ENCODE results near the gene ZNF280A.
A peak's percentile ranks its signal among the peaks of the same experiment; 100 is the strongest.

ZNF280A gene

GRCh38 chr22:22520020-22520656 is at the start of gene ZNF280A:
ZNF280A (minus strand) TSS chr22:22520270; CDS start chr22:22515630, 4,640 bp downstream.
- no peak for DNase-seq (ENCODE audit: low read depth, low spot score)
- no peak for TF ChIP-seq FOXP2 (optimal IDR thresholded peaks at IDR 0.05; ENCODE audit: control extremely low read depth, extremely low read length, insufficient read depth)
- TF ChIP-seq EZH2 (IDR thresholded peaks at IDR 0.05), result no peak
- TF ChIP-seq POLR2AphosphoS5 (IDR thresholded peaks at IDR 0.05; ENCODE audit: borderline replicate concordance, low read depth, low read length), result no peak

GRCh38 chr22:22569218-22569617 is 49.1 kb upstream of the ZNF280A start:
- H3K4me3 ChIP-seq, result no peak overlapping the region
- no peak overlapping the region for H3K9ac ChIP-seq (ENCODE audit: insufficient read length)
- H3K9me3 ChIP-seq (ENCODE audit: low read depth, low read length), result no peaks in the 10 kb centered on the region
- H3K27ac ChIP-seq, result no peak overlapping the region
- DNase-seq (ENCODE audit: low read depth, low spot score), result no peak
- no peak for TF ChIP-seq FOXP2 (optimal IDR thresholded peaks at IDR 0.05; ENCODE audit: control extremely low read depth, extremely low read length, insufficient read depth)
- TF ChIP-seq POLR2AphosphoS5 (IDR thresholded peaks at IDR 0.05; ENCODE audit: borderline replicate concordance, low read depth, low read length), result no peak
- no peak for TF ChIP-seq EZH2 (IDR thresholded peaks at IDR 0.05)
- no peaks in the 10 kb centered on the region for H3K36me3 ChIP-seq (ENCODE audit: insufficient read depth, low read length)

More at GRCh38 chr22:22520020-22520656, at the start of gene ZNF280A:
- no peaks in the 10 kb centered on the region for H3K9me3 ChIP-seq (ENCODE audit: low read depth, low read length)
- no peak within 1 kb of the TSS for H3K9ac ChIP-seq (ENCODE audit: insufficient read length)
- no peak within 1 kb of the TSS for H3K27ac ChIP-seq
- no peak within 1 kb of the TSS for H3K4me3 ChIP-seq
- H3K36me3 ChIP-seq (ENCODE audit: insufficient read depth, low read length), result no peaks in the 10 kb centered on the region

DNA sequence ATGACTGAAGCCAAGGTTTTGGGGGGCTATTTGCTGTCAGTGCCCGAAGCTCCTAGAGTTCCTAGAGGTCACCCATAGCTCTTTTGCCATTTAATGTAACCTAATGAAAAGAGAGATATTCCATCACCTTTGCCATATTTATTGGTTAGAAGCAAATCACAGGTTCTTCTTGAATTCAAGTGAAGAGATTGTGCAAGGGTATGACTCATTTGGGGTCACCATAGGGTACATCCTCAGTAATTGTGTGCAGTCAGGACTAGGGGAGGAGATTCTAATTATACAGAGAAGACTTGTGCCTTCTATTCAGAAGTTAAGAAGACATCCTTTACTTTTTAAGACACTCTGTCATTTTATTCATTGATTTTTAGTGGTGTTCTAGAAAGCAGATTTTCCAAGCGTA is 45.9 kb upstream of the ZNF280A start:
- H3K9ac ChIP-seq (ENCODE audit: insufficient read length), result no peak overlapping the region
- H3K9me3 ChIP-seq (ENCODE audit: low read depth, low read length), result no peaks in the 10 kb centered on the region
- no peak overlapping the region for H3K4me3 ChIP-seq
- no peaks in the 10 kb centered on the region for H3K36me3 ChIP-seq (ENCODE audit: insufficient read depth, low read length)
- DNase-seq (ENCODE audit: low read depth, low spot score), result no peak
- TF ChIP-seq EZH2 (IDR thresholded peaks at IDR 0.05), result no peak
- TF ChIP-seq FOXP2 (optimal IDR thresholded peaks at IDR 0.05; ENCODE audit: control extremely low read depth, extremely low read length, insufficient read depth), result no peak
- no peak for TF ChIP-seq POLR2AphosphoS5 (IDR thresholded peaks at IDR 0.05; ENCODE audit: borderline replicate concordance, low read depth, low read length)
- no peak overlapping the region for H3K27ac ChIP-seq

DNA sequence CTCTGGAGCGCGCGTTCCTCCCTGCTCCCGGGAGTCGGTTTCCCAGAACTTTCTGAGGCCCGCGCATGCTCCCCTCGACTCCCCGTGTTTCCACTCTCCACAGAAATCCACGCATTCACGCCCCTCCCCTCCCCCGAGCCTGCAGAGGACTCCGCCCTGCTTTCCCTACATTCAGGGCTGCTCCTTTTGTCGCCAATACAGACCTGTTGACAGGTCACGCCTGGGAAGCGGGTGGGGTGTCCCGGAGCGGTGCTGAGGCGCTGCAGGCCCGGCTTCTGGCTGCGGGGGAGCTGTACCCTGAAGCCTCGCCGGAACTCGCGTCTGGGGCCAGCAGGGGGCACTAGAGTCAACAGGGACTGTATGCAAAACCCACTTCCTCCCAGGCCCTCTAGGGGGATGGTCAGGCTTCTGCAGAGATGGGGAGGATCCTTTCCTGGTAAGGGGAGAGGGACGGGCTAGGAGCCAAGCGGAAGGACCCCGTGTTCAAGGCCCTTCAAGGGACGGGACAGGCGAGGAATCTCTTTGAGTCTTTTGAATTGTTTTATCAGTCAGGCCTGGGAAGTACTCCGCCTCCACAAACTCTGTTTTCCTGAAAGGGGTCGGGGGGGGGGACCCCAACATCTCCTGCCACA is 39.0 kb upstream of the ZNF280A start, which contains the start of gene PRAME:
Gene PRAME, minus strand, starts transcription at position 294 of the 632 bp plus-strand sequence. CDS start 2,433 bp downstream, outside the sequence.
- DNase-seq (ENCODE audit: low read depth, low spot score), result peak; percentile 42
- peak within 1 kb of the TSS; percentile 84 for H3K4me3 ChIP-seq
- H3K9ac ChIP-seq (ENCODE audit: insufficient read length), result peak within 1 kb of the TSS; percentile 79
- peaks cover 7% of the 10 kb centered on the region; the same call in 1 of the 2 replicates for H3K36me3 ChIP-seq (ENCODE audit: insufficient read depth, low read length)
- TF ChIP-seq EZH2 (IDR thresholded peaks at IDR 0.05), result no peak
- TF ChIP-seq POLR2AphosphoS5 (IDR thresholded peaks at IDR 0.05; ENCODE audit: borderline replicate concordance, low read depth, low read length), result peak; percentile 21; the same call in 1 of the 2 replicates
- no peak for TF ChIP-seq FOXP2 (optimal IDR thresholded peaks at IDR 0.05; ENCODE audit: control extremely low read depth, extremely low read length, insufficient read depth)
- H3K9me3 ChIP-seq (ENCODE audit: low read depth, low read length), result no peaks in the 10 kb centered on the region
- H3K27ac ChIP-seq, result peak within 1 kb of the TSS; percentile 68; the same call in 1 of the 2 replicates

GRCh38 chr22:22558071-22558971 is 38.3 kb upstream of the ZNF280A start:
- DNase-seq (ENCODE audit: low read depth, low spot score), result no peak
- Histone ChIP-seq H3K4me3 (peak overlapping the region; percentile 84), H3K36me3 (ENCODE audit: insufficient read depth, low read length) (peaks cover 7% of the 10 kb centered on the region; the same call in 1 of the 2 replicates), H3K27ac (peak overlapping the region; percentile 68; the same call in 1 of the 2 replicates), H3K9me3 (ENCODE audit: low read depth, low read length) (no peaks in the 10 kb centered on the region), H3K9ac (ENCODE audit: insufficient read length) (peak overlapping the region; percentile 79)
- TF ChIP-seq EZH2 (IDR thresholded peaks at IDR 0.05) (no peak), POLR2AphosphoS5 (IDR thresholded peaks at IDR 0.05; ENCODE audit: borderline replicate concordance, low read depth, low read length) (no peak), FOXP2 (optimal IDR thresholded peaks at IDR 0.05; ENCODE audit: control extremely low read depth, extremely low read length, insufficient read depth) (no peak)

DNA sequence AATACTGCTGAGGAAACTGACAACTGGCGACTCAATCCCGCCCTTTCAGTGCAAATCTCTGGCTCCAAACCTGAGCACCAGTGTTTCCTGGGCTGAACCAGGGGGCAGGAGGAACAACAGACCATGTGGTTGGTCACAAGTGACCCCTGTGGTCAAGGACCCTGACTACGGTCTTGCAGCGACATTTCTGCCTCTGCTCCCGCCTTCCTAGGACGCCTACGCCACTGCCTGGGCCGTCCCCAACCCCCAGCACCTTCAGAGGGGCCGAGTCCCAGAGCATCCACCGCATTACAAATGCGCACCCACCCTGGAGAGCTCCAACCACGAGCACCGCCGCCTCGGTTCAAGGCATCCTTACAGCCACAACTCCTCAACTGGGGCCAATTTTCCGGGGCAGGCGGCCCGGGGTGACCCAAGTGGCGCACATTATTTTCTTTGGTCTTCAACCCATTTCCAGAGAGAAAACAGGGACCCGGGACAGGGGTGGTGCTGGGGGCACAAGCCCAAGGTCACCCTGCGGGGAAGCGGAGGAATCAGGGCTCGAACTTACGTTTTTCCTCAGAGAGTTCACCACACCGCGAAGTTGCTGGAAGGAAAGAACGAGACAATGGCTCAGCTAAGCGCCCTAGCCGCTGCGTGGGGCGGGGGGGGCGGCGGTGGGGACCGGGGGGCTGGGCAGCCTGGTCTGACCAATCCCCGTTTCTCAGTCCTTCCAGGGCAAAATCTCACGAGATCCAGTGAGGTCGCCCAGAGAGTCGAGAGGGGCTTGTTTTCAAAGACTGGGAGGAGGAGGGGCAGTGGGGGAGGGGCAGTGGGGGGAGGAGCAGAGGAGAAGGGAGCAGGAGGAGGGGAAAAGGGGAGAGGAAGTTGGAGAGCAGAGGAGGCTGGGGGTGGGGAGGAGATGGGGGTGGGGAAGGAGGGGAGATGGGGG is 37.2 kb upstream of the ZNF280A start:
- peaks cover 16% of the 10 kb centered on the region for H3K36me3 ChIP-seq (ENCODE audit: insufficient read depth, low read length)

GRCh38 chr22:22556578-22556977 is 36.5 kb upstream of the ZNF280A start:
- Histone ChIP-seq H3K27ac (no peak overlapping the region), H3K9ac (ENCODE audit: insufficient read length) (no peak overlapping the region), H3K36me3 (ENCODE audit: insufficient read depth, low read length) (peaks cover 20% of the 10 kb centered on the region), H3K9me3 (ENCODE audit: low read depth, low read length) (no peaks in the 10 kb centered on the region), H3K4me3 (no peak overlapping the region)
- no peak for TF ChIP-seq FOXP2 (optimal IDR thresholded peaks at IDR 0.05; ENCODE audit: control extremely low read depth, extremely low read length, insufficient read depth)
- no peak for TF ChIP-seq POLR2AphosphoS5 (IDR thresholded peaks at IDR 0.05; ENCODE audit: borderline replicate concordance, low read depth, low read length)
- TF ChIP-seq EZH2 (IDR thresholded peaks at IDR 0.05), result no peak
- DNase-seq (ENCODE audit: low read depth, low spot score), result no peak

More for the DNA sequence above, 37.2 kb upstream of the ZNF280A start:
- Histone ChIP-seq H3K9ac (ENCODE audit: insufficient read length) (no peak overlapping the region), H3K4me3 (no peak overlapping the region), H3K27ac (no peak overlapping the region), H3K9me3 (ENCODE audit: low read depth, low read length) (no peaks in the 10 kb centered on the region)
- DNase-seq (ENCODE audit: low read depth, low spot score), result no peak
- TF ChIP-seq EZH2 (IDR thresholded peaks at IDR 0.05) (no peak), FOXP2 (optimal IDR thresholded peaks at IDR 0.05; ENCODE audit: control extremely low read depth, extremely low read length, insufficient read depth) (no peak), POLR2AphosphoS5 (IDR thresholded peaks at IDR 0.05; ENCODE audit: borderline replicate concordance, low read depth, low read length) (no peak)

All from SK-N-MC (cell line).